Right atrium auricular region (tissue), 2 donors: ENCODE measurements around the gene RNASEH1. TPM values are rescaled to one million over a fixed set of nuclear protein-coding genes. Genes with fewer than 3 reads are reported as not detected.

Experiments used
- DNase-seq: peaks from one replicate; pipeline ENCODE4 v3.0.0-alpha.2; 2019; ENCODE audit warnings: low spot score
- H3K27ac ChIP-seq, 2 donors: fragments of 200-600 bp; sonication (generic); 1 replicate in 1 of 2; 2 replicates in 1 of 2; pipeline ENCODE4 v1.5.1; 2016 to 2019
- H3K27me3 ChIP-seq, 2 donors: fragments of 200-600 bp; sonication (generic); one replicate each; pipeline versions ENCODE4 v1.5.1 to v1.6.0; 2017 to 2019
- H3K36me3 ChIP-seq: fragments of 200-600 bp; sonication (generic); one replicate; pipeline ENCODE4 v1.5.1; 2016
- H3K4me1 ChIP-seq, 2 donors: fragments of 200-600 bp; sonication (generic); one replicate each; pipeline versions ENCODE4 v1.5.1 to v1.6.0; 2017 to 2019
- H3K4me3 ChIP-seq, 2 donors: fragments of 200-600 bp; sonication (generic); 1 replicate in 1 of 2; 2 replicates in 1 of 2; pipeline ENCODE4 v1.5.1; 2017 to 2019; ENCODE audit warnings: mild to moderate bottlenecking in 1 of 2, moderate library complexity in 1 of 2
- H3K9me3 ChIP-seq, 2 donors: fragments of 200-600 bp; sonication (generic); one replicate each; pipeline ENCODE4 v1.5.1; 2019
- total RNA-seq, 2 donors: library from RNA; depleted of rRNA; stranded (reverse); fragments of >200 nt; gene quantifications; one replicate each; pipeline ENCODE4 v1.1.0, GENCODE V29; 2016
- TF ChIP-seq, protein P1 (sequence below), 2 donors: fragments of 200-600 bp; sonication (generic); IDR thresholded peaks; one replicate each; pipeline ENCODE4 v1.5.1; 2019; ENCODE audit warnings: antibody characterized with exemption in 2 of 2

The RNASEH1 gene, protein sequence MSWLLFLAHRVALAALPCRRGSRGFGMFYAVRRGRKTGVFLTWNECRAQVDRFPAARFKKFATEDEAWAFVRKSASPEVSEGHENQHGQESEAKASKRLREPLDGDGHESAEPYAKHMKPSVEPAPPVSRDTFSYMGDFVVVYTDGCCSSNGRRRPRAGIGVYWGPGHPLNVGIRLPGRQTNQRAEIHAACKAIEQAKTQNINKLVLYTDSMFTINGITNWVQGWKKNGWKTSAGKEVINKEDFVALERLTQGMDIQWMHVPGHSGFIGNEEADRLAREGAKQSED
- total RNA-seq: 10 to 100 TPM; 16.9 to 18.6 TPM

DNA sequence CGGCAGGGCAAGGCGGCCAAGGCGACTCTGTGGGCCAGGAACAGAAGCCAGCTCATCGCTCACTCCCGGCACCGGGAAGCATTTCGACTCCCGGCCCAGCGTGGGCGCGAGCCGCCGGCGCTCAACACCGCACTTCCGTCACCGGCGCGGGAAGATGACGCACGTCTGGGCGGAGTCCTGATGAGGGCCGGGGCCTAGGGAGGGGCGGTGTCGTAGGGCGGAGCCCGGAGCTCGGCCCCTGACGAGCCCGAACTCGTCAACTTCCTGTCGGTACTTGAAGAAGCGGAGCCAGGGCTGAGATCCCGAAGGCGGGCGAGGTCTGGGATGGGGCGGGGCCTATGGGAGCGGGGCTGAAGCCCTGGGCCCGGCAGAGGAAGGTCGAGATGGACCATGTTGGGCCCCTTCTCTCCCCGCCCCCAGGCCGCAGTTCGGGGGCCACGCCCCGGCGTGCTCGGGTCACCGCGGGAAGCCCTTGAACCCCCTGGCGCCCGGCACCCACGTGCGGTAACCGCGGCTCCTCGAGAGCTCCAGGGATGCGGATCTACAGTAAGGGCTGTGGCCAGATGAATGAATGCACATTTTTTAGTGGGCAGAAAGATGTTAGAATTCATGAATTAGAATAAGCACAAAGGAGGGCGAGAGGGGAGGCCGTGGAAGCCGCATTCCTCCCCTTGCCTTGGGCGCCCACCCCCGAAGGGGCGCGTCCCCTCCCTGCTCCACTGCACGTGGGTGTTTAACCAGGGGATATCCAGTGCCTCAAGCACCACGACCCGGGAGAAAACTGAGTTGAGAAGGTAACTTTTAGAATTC, at the start of gene RNASEH1:
Gene RNASEH1 (minus strand): TSS at position 129 of the 810 bp plus-strand sequence. CDS start 73 bp downstream, at position 56.
- H3K27me3 ChIP-seq: no peaks in the 10 kb centered on the region
- TF ChIP-seq, protein P1, sequence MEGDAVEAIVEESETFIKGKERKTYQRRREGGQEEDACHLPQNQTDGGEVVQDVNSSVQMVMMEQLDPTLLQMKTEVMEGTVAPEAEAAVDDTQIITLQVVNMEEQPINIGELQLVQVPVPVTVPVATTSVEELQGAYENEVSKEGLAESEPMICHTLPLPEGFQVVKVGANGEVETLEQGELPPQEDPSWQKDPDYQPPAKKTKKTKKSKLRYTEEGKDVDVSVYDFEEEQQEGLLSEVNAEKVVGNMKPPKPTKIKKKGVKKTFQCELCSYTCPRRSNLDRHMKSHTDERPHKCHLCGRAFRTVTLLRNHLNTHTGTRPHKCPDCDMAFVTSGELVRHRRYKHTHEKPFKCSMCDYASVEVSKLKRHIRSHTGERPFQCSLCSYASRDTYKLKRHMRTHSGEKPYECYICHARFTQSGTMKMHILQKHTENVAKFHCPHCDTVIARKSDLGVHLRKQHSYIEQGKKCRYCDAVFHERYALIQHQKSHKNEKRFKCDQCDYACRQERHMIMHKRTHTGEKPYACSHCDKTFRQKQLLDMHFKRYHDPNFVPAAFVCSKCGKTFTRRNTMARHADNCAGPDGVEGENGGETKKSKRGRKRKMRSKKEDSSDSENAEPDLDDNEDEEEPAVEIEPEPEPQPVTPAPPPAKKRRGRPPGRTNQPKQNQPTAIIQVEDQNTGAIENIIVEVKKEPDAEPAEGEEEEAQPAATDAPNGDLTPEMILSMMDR (IDR thresholded peaks at IDR 0.05): no peak
- peak within 1 kb of the TSS; percentile 84 to 90 for H3K27ac ChIP-seq
- DNase-seq: peak; percentile 98
- peak within 1 kb of the TSS; percentile 72 to 94 for H3K4me3 ChIP-seq
- peaks cover 0 to 18% of the 10 kb centered on the region in 2 donors for H3K4me1 ChIP-seq
- peaks cover 32% of the 10 kb centered on the region for H3K36me3 ChIP-seq
- no peaks in the 10 kb centered on the region for H3K9me3 ChIP-seq

DNA sequence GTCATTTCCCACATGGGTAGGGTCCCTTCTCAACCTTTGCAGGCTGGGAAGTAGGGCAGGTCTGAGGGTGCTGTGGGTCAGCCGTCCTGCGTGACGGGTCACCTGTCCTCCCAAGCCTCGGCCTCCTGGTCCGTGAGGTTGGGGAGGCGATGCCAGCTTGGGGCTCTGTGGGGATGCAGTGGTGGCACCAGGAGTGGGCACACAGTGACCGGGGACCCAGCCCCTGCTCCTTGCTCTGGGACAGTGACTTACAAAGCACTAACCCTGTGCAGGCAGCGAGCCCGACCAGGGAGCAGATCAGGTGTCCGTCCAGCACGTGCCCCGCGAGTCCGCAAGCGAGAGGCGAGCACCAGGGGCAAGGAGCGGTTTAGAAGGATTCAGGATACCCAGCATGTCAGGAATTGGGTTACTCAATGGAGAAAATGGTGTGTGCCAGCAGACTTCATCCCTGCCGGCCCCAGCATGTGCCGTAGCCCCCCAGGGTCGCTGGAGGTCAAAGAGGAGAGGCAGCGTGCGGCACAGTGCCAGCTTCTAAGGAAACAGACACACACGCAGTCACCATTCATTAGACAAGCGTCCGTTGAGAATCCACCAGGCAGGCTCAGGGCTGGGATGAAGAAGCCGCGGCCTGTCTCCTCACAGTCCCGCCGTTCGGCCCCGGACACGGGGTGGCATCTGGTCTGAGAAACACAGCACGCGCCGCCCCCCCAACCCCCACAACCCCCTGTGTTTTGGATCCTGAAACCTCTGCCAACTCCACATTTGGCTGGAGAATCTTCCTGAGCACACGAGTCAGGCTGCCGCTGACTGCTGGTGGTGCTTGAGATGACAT, 48.5 kb upstream of the RNASEH1 start:
- Histone ChIP-seq H3K27ac (no peak overlapping the region), H3K36me3 (no peaks in the 10 kb centered on the region), H3K4me3 (no peak overlapping the region), H3K27me3 (no peaks in the 10 kb centered on the region), H3K4me1 (no peaks in the 10 kb centered on the region), H3K9me3 (no peaks in the 10 kb centered on the region)
- DNase-seq: peak; percentile 49
- TF ChIP-seq, protein P1 (IDR thresholded peaks at IDR 0.05): no peak

DNA sequence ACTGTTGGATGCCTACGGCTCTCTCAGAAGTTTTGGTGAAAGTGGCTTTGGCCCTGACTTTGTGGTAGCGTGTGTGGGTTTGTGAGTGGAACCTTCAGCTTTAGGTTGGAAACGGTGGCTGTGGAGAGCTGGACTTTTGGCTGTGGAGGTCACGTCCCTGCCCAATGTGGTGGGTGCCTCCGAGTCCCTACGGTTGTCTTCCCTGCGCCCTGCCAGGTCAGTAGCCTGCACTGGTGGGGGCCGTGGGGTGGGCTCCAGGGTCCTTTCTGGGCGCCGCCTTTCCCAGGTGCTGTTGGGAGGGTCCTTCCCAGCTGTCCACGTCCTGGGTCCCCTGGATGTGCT, 47.9 kb upstream of the RNASEH1 start:
- no peak overlapping the region for H3K4me3 ChIP-seq

DNA sequence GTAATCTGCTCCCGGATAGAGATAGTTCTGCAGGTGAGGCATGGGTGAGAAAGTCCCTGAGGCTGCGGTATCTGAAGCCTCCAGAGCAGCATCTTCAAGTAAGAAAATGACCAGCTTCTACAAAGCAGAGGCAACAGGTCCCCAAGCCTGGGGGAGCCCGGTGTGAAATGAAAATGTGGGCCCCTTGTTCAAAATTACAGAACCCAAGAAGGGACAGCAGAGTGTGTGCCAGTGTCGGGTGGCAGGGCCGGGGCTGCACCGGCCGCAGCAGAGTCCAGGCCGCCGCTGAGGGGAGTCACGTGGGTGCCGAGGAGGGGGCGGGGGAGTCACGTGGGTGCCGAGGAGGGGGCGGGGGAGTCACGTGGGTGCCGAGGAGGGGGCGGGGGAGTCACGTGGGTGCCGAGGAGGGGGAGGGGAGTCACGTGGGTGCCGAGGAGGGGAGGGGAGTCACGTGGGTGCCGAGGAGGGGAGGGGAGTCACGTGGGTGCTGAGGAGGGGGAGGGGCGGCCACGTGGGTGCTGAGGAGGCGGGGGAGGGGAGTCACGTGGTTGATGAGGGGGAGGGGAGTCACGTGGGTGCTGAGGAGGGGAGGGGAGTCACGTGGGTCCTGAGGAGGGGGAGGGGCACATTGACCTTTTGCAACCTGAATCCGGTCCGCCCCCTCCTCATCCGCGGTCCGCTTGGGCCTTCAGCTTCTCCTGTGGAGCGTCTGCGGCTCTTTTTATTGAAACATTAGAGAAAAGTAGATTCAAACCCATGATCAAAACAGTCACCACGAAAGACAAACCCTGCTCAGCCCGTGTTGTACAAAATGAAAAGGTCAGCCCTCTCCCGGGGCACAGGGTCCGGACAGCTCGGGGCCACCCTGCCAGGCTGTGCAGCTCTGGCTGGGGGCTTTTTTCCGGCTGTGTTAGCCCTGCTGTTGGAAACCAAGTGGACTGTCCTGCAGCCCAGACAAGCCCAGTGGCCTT, 47.1 kb upstream of the RNASEH1 start:
- no peaks in the 10 kb centered on the region for H3K4me1 ChIP-seq
- peak; percentile 40 for DNase-seq
- H3K4me3 ChIP-seq: no peak overlapping the region
- H3K9me3 ChIP-seq: no peaks in the 10 kb centered on the region
- TF ChIP-seq, protein P1 (IDR thresholded peaks at IDR 0.05): no peak
- H3K27ac ChIP-seq: no peak overlapping the region
- no peaks in the 10 kb centered on the region for H3K36me3 ChIP-seq
- no peaks in the 10 kb centered on the region for H3K27me3 ChIP-seq

More for the DNA sequence above, 47.9 kb upstream of the RNASEH1 start:
- Histone ChIP-seq H3K27me3 (no peaks in the 10 kb centered on the region), H3K27ac (no peak overlapping the region), H3K36me3 (no peaks in the 10 kb centered on the region), H3K4me1 (no peaks in the 10 kb centered on the region), H3K9me3 (no peaks in the 10 kb centered on the region)
- DNase-seq: no peak
- TF ChIP-seq, protein P1 (IDR thresholded peaks at IDR 0.05): no peak
